Skeletal muscle satellite cell (primary cell): ENCODE results near the gene PRMT5.

Experiments
- H3K27me3 ChIP-seq: 2 replicates; pipeline ENCODE4 v1.7.0; 2013; ENCODE audit warnings: low read length; ENCODE audit not compliant: control insufficient read depth, insufficient read depth
- H3K36me3 ChIP-seq: 2 replicates; pipeline ENCODE4 v1.7.0; 2013; ENCODE audit warnings: mild to moderate bottlenecking, control low read depth, low read length; ENCODE audit not compliant: insufficient read depth
- H3K4me1 ChIP-seq: 2 replicates; pipeline ENCODE4 v1.7.0; 2013; ENCODE audit warnings: low read length; ENCODE audit not compliant: control insufficient read depth, insufficient read depth
- H3K4me2 ChIP-seq: 2 replicates; pipeline ENCODE4 v1.7.0; 2013; ENCODE audit warnings: mild to moderate bottlenecking, low read length
- H3K4me3 ChIP-seq: 2 replicates; pipeline ENCODE4 v1.7.0; 2013; ENCODE audit warnings: low read length
- H3K9ac ChIP-seq: 2 replicates; pipeline ENCODE4 v1.7.0; 2013; ENCODE audit warnings: mild to moderate bottlenecking, low read depth, low read length, moderate library complexity
- H3K9me3 ChIP-seq: replicated peaks from 2 replicates; pipeline ENCODE4 v1.7.0; 2013; ENCODE audit warnings: mild to moderate bottlenecking, control low read depth, low read length

The PRMT5 gene

DNA sequence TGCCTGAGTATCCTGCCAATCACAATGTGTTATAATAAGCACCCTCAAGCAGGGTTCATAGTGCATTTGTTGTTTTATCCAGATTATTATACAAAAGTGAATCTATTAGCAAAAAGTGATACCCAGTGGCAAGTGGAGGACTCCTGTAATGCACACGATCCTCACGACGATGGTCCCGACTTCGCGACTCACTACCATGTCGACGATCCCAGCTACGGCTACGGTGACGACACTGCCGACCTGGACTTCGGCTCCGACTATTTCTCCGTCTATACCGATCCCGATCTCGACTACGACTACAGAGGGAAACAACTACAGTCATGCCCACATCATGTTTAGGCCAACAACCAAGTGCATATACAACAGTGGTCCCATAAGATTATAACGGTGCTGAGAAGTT is 23.1 kb downstream of the PRMT5 start:
- H3K9ac ChIP-seq: no peak overlapping the region
- H3K4me1 ChIP-seq: no peaks in the 10 kb centered on the region
- no peak overlapping the region for H3K4me3 ChIP-seq
- no peaks in the 10 kb centered on the region for H3K9me3 ChIP-seq
- peaks cover 76% of the 10 kb centered on the region for H3K36me3 ChIP-seq
- no peak overlapping the region for H3K4me2 ChIP-seq
- no peaks in the 10 kb centered on the region for H3K27me3 ChIP-seq

- H3K36me3 ChIP-seq: peaks cover 81% of the 10 kb centered on the region
- no peak overlapping the region for H3K4me2 ChIP-seq
- no peaks in the 10 kb centered on the region for H3K4me1 ChIP-seq
- no peak overlapping the region for H3K9ac ChIP-seq
- H3K27me3 ChIP-seq: no peaks in the 10 kb centered on the region
- no peaks in the 10 kb centered on the region for H3K9me3 ChIP-seq
- no peak overlapping the region for H3K4me3 ChIP-seq
Measured at GRCh38 chr14:22905627-22906026, 23.5 kb downstream of the PRMT5 start.

- Histone ChIP-seq H3K4me1 (peaks cover 8% of the 10 kb centered on the region), H3K36me3 (peaks cover 75% of the 10 kb centered on the region), H3K4me3 (no peak overlapping the region), H3K9ac (no peak overlapping the region), H3K9me3 (no peaks in the 10 kb centered on the region), H3K4me2 (no peak overlapping the region), H3K27me3 (no peaks in the 10 kb centered on the region)
Measured at GRCh38 chr14:22903742-22904087, 25.5 kb downstream of the PRMT5 start.

GRCh38 chr14:22901799-22902198 is 27.4 kb downstream of the PRMT5 start:
- H3K27me3 ChIP-seq: no peaks in the 10 kb centered on the region
- no peak overlapping the region for H3K4me2 ChIP-seq
- H3K36me3 ChIP-seq: peaks cover 60% of the 10 kb centered on the region
- H3K9me3 ChIP-seq: no peaks in the 10 kb centered on the region
- no peak overlapping the region for H3K9ac ChIP-seq
- H3K4me3 ChIP-seq: no peak overlapping the region
- H3K4me1 ChIP-seq: peaks cover 19% of the 10 kb centered on the region

- H3K9me3 ChIP-seq: no peaks in the 10 kb centered on the region
- no peak overlapping the region for H3K4me2 ChIP-seq
- no peak overlapping the region for H3K4me3 ChIP-seq
- peaks cover 44% of the 10 kb centered on the region for H3K36me3 ChIP-seq
- H3K27me3 ChIP-seq: no peaks in the 10 kb centered on the region
- peaks cover 19% of the 10 kb centered on the region for H3K4me1 ChIP-seq
- H3K9ac ChIP-seq: no peak overlapping the region
Measured at GRCh38 chr14:22900081-22900799, 28.9 kb downstream of the PRMT5 start.

- H3K4me2 ChIP-seq: peak overlapping the region; percentile 38
- peaks cover 27% of the 10 kb centered on the region for H3K36me3 ChIP-seq
- H3K4me3 ChIP-seq: no peak overlapping the region
- H3K9ac ChIP-seq: peak overlapping the region; percentile 23
- H3K4me1 ChIP-seq: peaks cover 19% of the 10 kb centered on the region
- H3K27me3 ChIP-seq: no peaks in the 10 kb centered on the region
- H3K9me3 ChIP-seq: no peaks in the 10 kb centered on the region
Measured at GRCh38 chr14:22898302-22899090, 30.7 kb downstream of the PRMT5 start.

GRCh38 chr14:22897357-22897756 is 31.8 kb downstream of the PRMT5 start:
- Histone ChIP-seq H3K4me2 (no peak overlapping the region), H3K4me1 (peaks cover 19% of the 10 kb centered on the region), H3K9me3 (no peaks in the 10 kb centered on the region), H3K9ac (no peak overlapping the region), H3K27me3 (no peaks in the 10 kb centered on the region), H3K36me3 (peaks cover 19% of the 10 kb centered on the region), H3K4me3 (no peak overlapping the region)

DNA sequence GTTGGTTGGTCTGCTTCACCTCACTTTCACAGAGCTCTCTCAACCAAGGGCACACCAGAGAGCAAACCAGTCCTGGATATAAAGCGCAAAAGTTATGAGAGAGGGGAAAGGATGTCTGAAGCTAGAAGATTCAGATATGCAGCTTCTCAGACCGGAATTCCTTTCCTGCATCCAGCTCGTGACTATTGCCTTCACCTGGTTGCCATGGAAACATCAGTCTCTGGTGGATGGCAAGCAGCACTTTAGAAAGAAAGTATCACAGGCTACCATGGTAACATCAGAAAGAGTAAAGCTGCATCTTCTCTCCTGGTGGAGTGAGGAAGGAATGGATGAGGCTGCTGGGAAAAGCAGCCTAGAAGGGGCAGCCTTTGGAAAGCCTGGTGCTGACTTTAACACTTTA is 32.4 kb downstream of the PRMT5 start:
- no peak overlapping the region for H3K4me2 ChIP-seq
- H3K4me1 ChIP-seq: peaks cover 19% of the 10 kb centered on the region
- H3K9ac ChIP-seq: no peak overlapping the region
- H3K4me3 ChIP-seq: no peak overlapping the region
- H3K36me3 ChIP-seq: peaks cover 14% of the 10 kb centered on the region
- H3K9me3 ChIP-seq: no peaks in the 10 kb centered on the region
- H3K27me3 ChIP-seq: no peaks in the 10 kb centered on the region

- peaks cover 19% of the 10 kb centered on the region for H3K4me1 ChIP-seq
- H3K27me3 ChIP-seq: no peaks in the 10 kb centered on the region
- peaks cover 10% of the 10 kb centered on the region for H3K36me3 ChIP-seq
- H3K4me3 ChIP-seq: no peak overlapping the region
- H3K9me3 ChIP-seq: no peaks in the 10 kb centered on the region
- no peak overlapping the region for H3K9ac ChIP-seq
- no peak overlapping the region for H3K4me2 ChIP-seq
Measured at GRCh38 chr14:22896356-22896755, 32.8 kb downstream of the PRMT5 start.

DNA sequence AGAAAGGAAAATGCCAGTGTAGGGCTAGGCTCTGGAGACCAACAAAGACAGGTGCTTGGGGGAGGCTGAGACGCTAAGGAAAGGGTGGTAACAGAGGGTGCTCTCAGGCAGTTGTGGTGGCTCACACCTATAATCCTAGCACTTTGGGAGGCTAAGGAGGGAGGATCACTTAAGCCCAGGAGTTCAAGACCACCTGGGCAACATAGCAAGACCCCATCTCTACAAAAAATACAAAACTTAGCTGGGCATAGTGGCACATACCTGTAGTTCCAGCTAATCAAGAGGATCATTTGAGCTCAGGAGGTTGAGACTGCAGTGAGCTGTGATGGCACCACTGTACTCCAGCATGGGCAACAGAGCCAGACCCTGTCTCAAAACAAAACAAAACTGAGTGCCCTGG is 33.8 kb downstream of the PRMT5 start:
- Histone ChIP-seq H3K9me3 (no peaks in the 10 kb centered on the region), H3K4me3 (no peak overlapping the region), H3K27me3 (no peaks in the 10 kb centered on the region), H3K36me3 (no peaks in the 10 kb centered on the region), H3K9ac (no peak overlapping the region), H3K4me2 (no peak overlapping the region), H3K4me1 (peaks cover 19% of the 10 kb centered on the region)

- H3K27me3 ChIP-seq: no peaks in the 10 kb centered on the region
- no peak overlapping the region for H3K4me2 ChIP-seq
- no peaks in the 10 kb centered on the region for H3K36me3 ChIP-seq
- H3K9ac ChIP-seq: no peak overlapping the region
- no peak overlapping the region for H3K4me3 ChIP-seq
- no peaks in the 10 kb centered on the region for H3K9me3 ChIP-seq
- peaks cover 11% of the 10 kb centered on the region for H3K4me1 ChIP-seq
Measured at GRCh38 chr14:22893706-22894105, 35.5 kb downstream of the PRMT5 start.

GRCh38 chr14:22892488-22892887 is 36.7 kb downstream of the PRMT5 start:
- Histone ChIP-seq H3K27me3 (no peaks in the 10 kb centered on the region), H3K36me3 (no peaks in the 10 kb centered on the region), H3K4me1 (peaks cover 7% of the 10 kb centered on the region)

More at GRCh38 chr14:22892488-22892887, 36.7 kb downstream of the PRMT5 start:
- Histone ChIP-seq H3K4me3 (no peak overlapping the region), H3K9ac (no peak overlapping the region), H3K4me2 (no peak overlapping the region), H3K9me3 (no peaks in the 10 kb centered on the region)
